LNCaP clone FGC (cell line): Measurements from ENCODE around the gene KBTBD12.
"Not testable (repeated sequence)": the region's sequence is repeated elsewhere in the genome, so short reads cannot be mapped to it uniquely, and the experiment has no call there.

Experiments used
- DNase-seq: peaks from one replicate; pipeline ENCODE4 v3.0.0-alpha.2; 2011; ENCODE audit warnings: low read depth
- H3K4me3 ChIP-seq: 2 replicates; pipeline ENCODE4 v1.5.1; 2011; ENCODE audit warnings: mild to moderate bottlenecking, low read depth, low read length, control low read depth
- CTCF ChIP-seq: IDR thresholded peaks from 2 replicates; pipeline ENCODE4 v1.5.1; 2012; ENCODE audit warnings: mild to moderate bottlenecking; ENCODE audit not compliant: control insufficient read depth, insufficient read depth; ENCODE audit errors: extremely low read depth

Gene KBTBD12

GRCh38 chr3:127911421-127911931, 3.6 kb upstream of the KBTBD12 start:
- TF ChIP-seq CTCF: no peak
- DNase-seq: no peak
- no peak overlapping the region for H3K4me3 ChIP-seq

- not testable (repeated sequence) for DNase-seq, H3K4me3 ChIP-seq
Measured at GRCh38 chr3:127913841-127914240, 1.2 kb upstream of the KBTBD12 start.

GRCh38 chr3:127914584-127914983, 448 bp upstream of the KBTBD12 start:
- no peak overlapping the region for H3K4me3 ChIP-seq

GRCh38 chr3:127915937-127916493, 983 bp downstream of the KBTBD12 start:
- DNase-seq: no peak
- no peak for TF ChIP-seq CTCF
- no peak overlapping the region for H3K4me3 ChIP-seq

More at GRCh38 chr3:127914584-127914983, 448 bp upstream of the KBTBD12 start:
- DNase-seq: no peak
- no peak for TF ChIP-seq CTCF

- no peak overlapping the region for H3K4me3 ChIP-seq
- no peak for DNase-seq
- TF ChIP-seq CTCF: no peak
Measured at GRCh38 chr3:127920738-127921137, 5.7 kb downstream of the KBTBD12 start.

- no peak for DNase-seq
- H3K4me3 ChIP-seq: no peak overlapping the region
- no peak for TF ChIP-seq CTCF
Measured at GRCh38 chr3:127923611-127924010, 8.6 kb downstream of the KBTBD12 start.

GRCh38 chr3:127925384-127925783, 10.4 kb downstream of the KBTBD12 start:
- TF ChIP-seq CTCF: no peak

More at GRCh38 chr3:127925384-127925783, 10.4 kb downstream of the KBTBD12 start:
- H3K4me3 ChIP-seq: no peak overlapping the region
- DNase-seq: no peak
